HepG2 (cell line): ENCODE results near the gene TUBG1. TPM values are rescaled to one million over a fixed set of nuclear protein-coding genes. Genes with fewer than 3 reads are reported as not detected.

Source experiments
- CBX1 ChIP-seq: IDR thresholded peaks from one replicate; pipeline ENCODE4 v1.6.1; 2016; ENCODE audit warnings: antibody characterized with exemption, low read depth
- CC2D1A ChIP-seq: sonication (generic); formaldehyde crosslinking; IDR thresholded peaks from 2 replicates; pipeline ENCODE4 v1.8.1; 2023; ENCODE audit warnings: mild to moderate bottlenecking, missing genetic modification reagents
- ELF3 ChIP-seq: IDR thresholded peaks from 2 replicates; pipeline ENCODE4 v1.6.1; 2016; ENCODE audit warnings: missing genetic modification reagents, missing compliant biosample characterization
- GABPA ChIP-seq, 2 experiments: IDR thresholded peaks; 2 replicates each; pipeline ENCODE4 v1.6.1; 2011 to 2016; ENCODE audit warnings: low read depth in 2 of 2, low read length in 1 of 2, missing biosample characterization in 1 of 2, missing genetic modification characterization in 1 of 2
- GABPB1 ChIP-seq: IDR thresholded peaks from 2 replicates; pipeline ENCODE4 v1.6.1; 2016; ENCODE audit warnings: mild to moderate bottlenecking, missing genetic modification reagents, moderate library complexity, missing compliant biosample characterization
- GATA4 ChIP-seq: sonication (generic); IDR thresholded peaks from 2 replicates; pipeline ENCODE4 v1.6.1; 2016; ENCODE audit warnings: antibody characterized with exemption, low read depth, borderline replicate concordance
- GPN1 ChIP-seq: sonication (generic); formaldehyde crosslinking; IDR thresholded peaks from 2 replicates; pipeline ENCODE4 v1.5.1; 2020; ENCODE audit warnings: missing genetic modification reagents, borderline replicate concordance
- HOXA9 ChIP-seq: sonication (generic); formaldehyde crosslinking; IDR thresholded peaks from 2 replicates; pipeline ENCODE4 v1.8.1; 2022; ENCODE audit warnings: missing genetic modification reagents, mild to moderate bottlenecking, moderate library complexity, borderline replicate concordance
- KMT2B ChIP-seq: IDR thresholded peaks from 2 replicates; pipeline ENCODE4 v1.6.1; 2016; ENCODE audit warnings: missing genetic modification reagents, missing compliant biosample characterization
- NR2F6 ChIP-seq, 2 experiments: IDR thresholded peaks; 2 replicates each; pipeline ENCODE4 v1.6.1; 2016; ENCODE audit warnings: antibody characterized with exemption in 1 of 2, mild to moderate bottlenecking in 1 of 2
- REPIN1 ChIP-seq: sonication (generic); formaldehyde crosslinking; IDR thresholded peaks from 2 replicates; pipeline ENCODE4 v1.8.0; 2022; ENCODE audit warnings: missing genetic modification reagents, low read depth, mild to moderate bottlenecking, borderline replicate concordance
- SMAD1 ChIP-seq: sonication (generic); formaldehyde crosslinking; IDR thresholded peaks from 2 replicates; pipeline ENCODE4 v1.4.0; 2020; ENCODE audit warnings: missing genetic modification reagents, low read depth, mild to moderate bottlenecking, borderline replicate concordance
- SMARCC2 ChIP-seq: fragments of 450-650 bp; IDR thresholded peaks from 2 replicates; pipeline ENCODE4 v1.6.1; 2017; ENCODE audit warnings: antibody characterized with exemption, mild to moderate bottlenecking
- TBX3 ChIP-seq: fragments of 450-650 bp; IDR thresholded peaks from 2 replicates; pipeline ENCODE4 v1.6.1; 2017; ENCODE audit warnings: antibody characterized with exemption, mild to moderate bottlenecking, inconsistent platforms, borderline replicate concordance
- ZFP82 ChIP-seq: sonication (generic); formaldehyde crosslinking; IDR thresholded peaks from 2 replicates; pipeline ENCODE4 v1.5.1; 2020; ENCODE audit warnings: mild to moderate bottlenecking, missing genetic modification reagents, borderline replicate concordance
- ZFX ChIP-seq: sonication (generic); formaldehyde crosslinking; IDR thresholded peaks from 2 replicates; pipeline ENCODE4 v1.4.0; 2020; ENCODE audit warnings: mild to moderate bottlenecking, low read depth, missing genetic modification reagents, moderate library complexity
- ZNF703 ChIP-seq: sonication (generic); formaldehyde crosslinking; IDR thresholded peaks from 2 replicates; pipeline ENCODE4 v1.5.1; 2020; ENCODE audit warnings: missing genetic modification reagents, mild to moderate bottlenecking, moderate library complexity, borderline replicate concordance
- ZNF720 ChIP-seq: sonication (generic); formaldehyde crosslinking; IDR thresholded peaks from 2 replicates; pipeline ENCODE4 v1.4.0; 2020; ENCODE audit warnings: missing genetic modification reagents
- polyA plus RNA-seq, 8 experiments: library from polyadenylated mRNA; depleted of rRNA in 3 of 8; stranded (reverse) in 7 of 8; unstranded in 1 of 8; fragments of >200 nt; fragmentation: Illumina TruSeq in 4 of 8; extraction: Trizol in 4 of 8; gene quantifications; 2 replicates each; pipeline versions ENCODE4 v1.2.1 to v1.2.3, GENCODE V29; 2011 to 2016; ENCODE audit warnings: low read depth in 4 of 8, missing spikeins in 1 of 8, mixed read lengths in 1 of 8; ENCODE audit not compliant: insufficient read depth in 1 of 8
- total RNA-seq, 5 experiments: library from RNA; depleted of rRNA; stranded (reverse); fragments of >200 nt; fragmentation: Illumina TruSeq; extraction: Trizol; gene quantifications; 2 replicates each; pipeline ENCODE4 v1.2.3, GENCODE V29; 2016; ENCODE audit warnings: low read depth in 1 of 5
- TF ChIP-seq, protein P1 (sequence below): IDR thresholded peaks from 2 replicates; pipeline ENCODE4 v1.6.1; 2016
- TF ChIP-seq, protein P2 (sequence below): sonication (generic); formaldehyde crosslinking; IDR thresholded peaks from 2 replicates; pipeline ENCODE4 v1.8.0; 2022; ENCODE audit warnings: missing genetic modification reagents, mild to moderate bottlenecking, moderate library complexity, borderline replicate concordance
- TF ChIP-seq, protein P3 (sequence below): sonication (generic); formaldehyde crosslinking; IDR thresholded peaks from 2 replicates; pipeline ENCODE4 v1.4.0; 2020; ENCODE audit warnings: missing genetic modification reagents, borderline replicate concordance
- TF ChIP-seq, protein P4 (sequence below): sonication (generic); formaldehyde crosslinking; IDR thresholded peaks from 2 replicates; pipeline ENCODE4 v1.4.0; 2020; ENCODE audit warnings: missing genetic modification reagents

Gene TUBG1
- total and polyA plus RNA-seq, 2 of the 13 experiments (the other 11 are each of a cell fraction or from before 2014, with no cell fraction given): 74.1 to 137 TPM

DNA sequence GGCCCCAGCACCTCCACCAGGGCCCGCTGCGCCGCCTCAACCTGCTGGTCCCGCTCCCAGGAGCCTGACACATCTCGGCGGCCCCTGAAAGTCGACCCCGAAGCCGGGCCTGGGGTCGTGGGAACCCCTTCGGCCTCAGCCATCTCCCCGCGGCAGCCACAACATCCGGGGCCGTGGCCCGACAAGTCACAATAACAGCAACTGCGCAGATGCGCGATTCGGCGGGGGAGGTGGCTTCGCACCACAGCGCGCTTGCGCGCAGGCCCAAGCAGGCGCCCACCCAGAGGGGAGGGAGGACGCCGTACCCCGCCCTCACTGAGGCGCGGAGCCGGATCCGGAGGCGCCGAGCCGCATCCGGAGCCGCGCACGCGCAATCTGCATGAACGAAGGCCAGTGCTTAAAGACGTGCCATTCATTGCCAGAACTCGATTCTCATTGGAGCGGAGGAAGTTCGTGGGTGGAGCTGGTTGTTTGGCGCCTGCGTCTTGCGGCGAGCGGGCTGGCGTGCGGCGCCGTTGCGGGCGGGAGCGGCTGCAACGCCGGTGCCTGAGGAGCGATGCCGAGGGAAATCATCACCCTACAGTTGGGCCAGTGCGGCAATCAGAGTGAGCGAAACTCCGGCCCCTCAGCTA, at the start of gene TUBG1, which contains the start of gene RETREG3 (continued):
- TF ChIP-seq GPN1 (CRISPR knock-in tag) (no peak), SMAD1 (CRISPR knock-in tag) (0 out of 2 replicates have a peak, but pooled peaks have one; percentile 63), TBX3 (no peak), ELF3 (no peak; the same call in 1 of the 2 replicates), ZFP82 (CRISPR knock-in tag) (no peak), REPIN1 (peak; percentile 82), ZFX (peak; percentile 98), ZNF703 (CRISPR knock-in tag) (no peak; the same call in 1 of the 2 replicates), CBX1 (peak; percentile 48), SMARCC2 (no peak), ZNF720 (CRISPR knock-in tag) (no peak), GABPB1 (CRISPR knock-in tag) (peak; percentile 90), NR2F6 (IDR thresholded peaks at IDR 0.05) (no peak), NR2F6 (CRISPR knock-in tag; IDR thresholded peaks at IDR 0.05) (no peak; the same call in 1 of the 2 replicates), GABPA (IDR thresholded peaks at IDR 0.05; ENCODE audit: low read depth, low read length) (peak; percentile 48), GABPA (CRISPR knock-in tag; IDR thresholded peaks at IDR 0.05; ENCODE audit: low read depth) (peak; percentile 73), HOXA9 (CRISPR knock-in tag) (no peak), CC2D1A (CRISPR knock-in tag) (no peak), GATA4 (peak; percentile 85), KMT2B (CRISPR knock-in tag) (peak; percentile 50; the same call in 1 of the 2 replicates)
- TF ChIP-seq, protein P1, sequence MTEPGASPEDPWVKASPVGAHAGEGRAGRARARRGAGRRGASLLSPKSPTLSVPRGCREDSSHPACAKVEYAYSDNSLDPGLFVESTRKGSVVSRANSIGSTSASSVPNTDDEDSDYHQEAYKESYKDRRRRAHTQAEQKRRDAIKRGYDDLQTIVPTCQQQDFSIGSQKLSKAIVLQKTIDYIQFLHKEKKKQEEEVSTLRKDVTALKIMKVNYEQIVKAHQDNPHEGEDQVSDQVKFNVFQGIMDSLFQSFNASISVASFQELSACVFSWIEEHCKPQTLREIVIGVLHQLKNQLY: peak; percentile 26; the same call in 1 of the 2 replicates
- TF ChIP-seq, protein P2, sequence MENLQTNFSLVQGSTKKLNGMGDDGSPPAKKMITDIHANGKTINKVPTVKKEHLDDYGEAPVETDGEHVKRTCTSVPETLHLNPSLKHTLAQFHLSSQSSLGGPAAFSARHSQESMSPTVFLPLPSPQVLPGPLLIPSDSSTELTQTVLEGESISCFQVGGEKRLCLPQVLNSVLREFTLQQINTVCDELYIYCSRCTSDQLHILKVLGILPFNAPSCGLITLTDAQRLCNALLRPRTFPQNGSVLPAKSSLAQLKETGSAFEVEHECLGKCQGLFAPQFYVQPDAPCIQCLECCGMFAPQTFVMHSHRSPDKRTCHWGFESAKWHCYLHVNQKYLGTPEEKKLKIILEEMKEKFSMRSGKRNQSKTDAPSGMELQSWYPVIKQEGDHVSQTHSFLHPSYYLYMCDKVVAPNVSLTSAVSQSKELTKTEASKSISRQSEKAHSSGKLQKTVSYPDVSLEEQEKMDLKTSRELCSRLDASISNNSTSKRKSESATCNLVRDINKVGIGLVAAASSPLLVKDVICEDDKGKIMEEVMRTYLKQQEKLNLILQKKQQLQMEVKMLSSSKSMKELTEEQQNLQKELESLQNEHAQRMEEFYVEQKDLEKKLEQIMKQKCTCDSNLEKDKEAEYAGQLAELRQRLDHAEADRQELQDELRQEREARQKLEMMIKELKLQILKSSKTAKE: peak; percentile 20; the same call in 1 of the 2 replicates
- TF ChIP-seq, protein P3, sequence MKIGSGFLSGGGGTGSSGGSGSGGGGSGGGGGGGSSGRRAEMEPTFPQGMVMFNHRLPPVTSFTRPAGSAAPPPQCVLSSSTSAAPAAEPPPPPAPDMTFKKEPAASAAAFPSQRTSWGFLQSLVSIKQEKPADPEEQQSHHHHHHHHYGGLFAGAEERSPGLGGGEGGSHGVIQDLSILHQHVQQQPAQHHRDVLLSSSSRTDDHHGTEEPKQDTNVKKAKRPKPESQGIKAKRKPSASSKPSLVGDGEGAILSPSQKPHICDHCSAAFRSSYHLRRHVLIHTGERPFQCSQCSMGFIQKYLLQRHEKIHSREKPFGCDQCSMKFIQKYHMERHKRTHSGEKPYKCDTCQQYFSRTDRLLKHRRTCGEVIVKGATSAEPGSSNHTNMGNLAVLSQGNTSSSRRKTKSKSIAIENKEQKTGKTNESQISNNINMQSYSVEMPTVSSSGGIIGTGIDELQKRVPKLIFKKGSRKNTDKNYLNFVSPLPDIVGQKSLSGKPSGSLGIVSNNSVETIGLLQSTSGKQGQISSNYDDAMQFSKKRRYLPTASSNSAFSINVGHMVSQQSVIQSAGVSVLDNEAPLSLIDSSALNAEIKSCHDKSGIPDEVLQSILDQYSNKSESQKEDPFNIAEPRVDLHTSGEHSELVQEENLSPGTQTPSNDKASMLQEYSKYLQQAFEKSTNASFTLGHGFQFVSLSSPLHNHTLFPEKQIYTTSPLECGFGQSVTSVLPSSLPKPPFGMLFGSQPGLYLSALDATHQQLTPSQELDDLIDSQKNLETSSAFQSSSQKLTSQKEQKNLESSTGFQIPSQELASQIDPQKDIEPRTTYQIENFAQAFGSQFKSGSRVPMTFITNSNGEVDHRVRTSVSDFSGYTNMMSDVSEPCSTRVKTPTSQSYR: no peak; the same call in 1 of the 2 replicates
- TF ChIP-seq, protein P4, sequence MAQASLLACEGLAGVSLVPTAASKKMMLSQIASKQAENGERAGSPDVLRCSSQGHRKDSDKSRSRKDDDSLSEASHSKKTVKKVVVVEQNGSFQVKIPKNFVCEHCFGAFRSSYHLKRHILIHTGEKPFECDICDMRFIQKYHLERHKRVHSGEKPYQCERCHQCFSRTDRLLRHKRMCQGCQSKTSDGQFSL (CRISPR knock-in tag): peak; percentile 70
